Natural killer cell (primary cell): ENCODE data around the gene GLS2. TPM values are rescaled to one million over a fixed set of nuclear protein-coding genes. Genes with fewer than 3 reads are reported as not detected.

Source experiments
- ATAC-seq, 3 donors: fragments of 150-1000 bp in 2 of 3; fragments of 200-7000 bp in 1 of 3; cut with Tn5 transposase; 1 replicate in 1 of 3; 2 replicates in 2 of 3; pipeline ENCODE4 v1.10.0; 2021; ENCODE audit warnings: mild to moderate bottlenecking in 2 of 3, moderate library complexity in 2 of 3
- DNase-seq, 2 donors: peaks; one replicate each; pipeline versions ENCODE4 v3.0.0 to v3.0.0-alpha.2; 2013 to 2021; ENCODE audit warnings: mixed read lengths in 1 of 2
- H3K27ac ChIP-seq: one replicate; pipeline ENCODE4 v1.5.1; 2013; ENCODE audit warnings: mild to moderate bottlenecking, low read length
- H3K27me3 ChIP-seq: one replicate; pipeline ENCODE4 v1.6.1; 2013; ENCODE audit warnings: low read length; ENCODE audit not compliant: control insufficient read depth, insufficient read depth
- H3K36me3 ChIP-seq: one replicate; pipeline ENCODE4 v1.6.1; 2013; ENCODE audit warnings: low read length; ENCODE audit not compliant: control insufficient read depth, insufficient read depth
- H3K4me1 ChIP-seq: one replicate; pipeline ENCODE4 v1.6.1; 2013; ENCODE audit warnings: low read length; ENCODE audit not compliant: control insufficient read depth, insufficient read depth
- H3K4me3 ChIP-seq: one replicate; pipeline ENCODE4 v1.5.1; 2013; ENCODE audit warnings: low read length
- H3K9me3 ChIP-seq: one replicate; pipeline ENCODE4 v1.6.1; 2013; ENCODE audit warnings: low read length; ENCODE audit not compliant: control insufficient read depth, insufficient read depth
- H3K27ac Mint-ChIP-seq, 2 donors: one replicate each; pipeline ENCODE4 v1.8.0; 2022; ENCODE audit warnings: mild to moderate bottlenecking in 2 of 2, mixed read lengths in 2 of 2, moderate library complexity in 1 of 2
- H3K27me3 Mint-ChIP-seq, 2 donors: one replicate each; pipeline ENCODE4 v1.8.0; 2022; ENCODE audit warnings: low read depth in 2 of 2, mixed read lengths in 2 of 2
- H3K36me3 Mint-ChIP-seq: one replicate; pipeline ENCODE4 v1.8.0; 2022; ENCODE audit warnings: mixed read lengths
- H3K4me1 Mint-ChIP-seq, 2 donors: one replicate each; pipeline ENCODE4 v1.8.0; 2022; ENCODE audit warnings: mixed read lengths in 2 of 2
- H3K4me3 Mint-ChIP-seq: one replicate; pipeline ENCODE4 v1.8.0; 2022; ENCODE audit warnings: mild to moderate bottlenecking, moderate library complexity, mixed read lengths
- H3K9me3 Mint-ChIP-seq, 2 donors: one replicate each; pipeline ENCODE4 v1.8.0; 2022; ENCODE audit warnings: mixed read lengths in 2 of 2
- CTCF ChIP-seq: fragments of 200-600 bp; IDR thresholded peaks from one replicate; pipeline ENCODE4 v1.8.0; 2022; ENCODE audit warnings: antibody characterized with exemption
- WGBS: methylation state at CpG from one replicate; pipeline ENCODE4 v1.1.7; 2013; ENCODE audit warnings: missing lambda C conversion rate; ENCODE audit not compliant: insufficient coverage; 5-methylcytosine and 5-hydroxymethylcytosine counted together
- intact Hi-C: fragments of 100-400 bp; cut with micrococcal nuclease; formaldehyde crosslinking; loops from one replicate; pipeline ENCODE4 v1.14.2; 2022
- total RNA-seq, 4 donors: library from RNA; stranded (reverse); fragments of 120-200 nt in 1 of 4; gene quantifications; one replicate each; pipeline versions ENCODE4 v1.2.3 to v1.2.4, GENCODE V29; 2013 to 2022

The GLS2 gene
- total RNA-seq, 3 donors from 2014 or later (not counting 1 experiment from before 2014, with no cell fraction given) = 1.2 to 1.6 (median 1.6) TPM

- peak within 1 kb of the TSS; percentile 40 for H3K4me3 ChIP-seq
- H3K4me1 Mint-ChIP-seq = peaks cover 23 to 30% of the 10 kb centered on the region in 2 donors
- no peaks in the 10 kb centered on the region for H3K36me3 ChIP-seq
- ATAC-seq = peak; percentile 92 to 94 (median 92)
- H3K27me3 ChIP-seq = no peaks in the 10 kb centered on the region
- H3K9me3 ChIP-seq = no peaks in the 10 kb centered on the region
- H3K36me3 Mint-ChIP-seq = no peaks in the 10 kb centered on the region
- intact Hi-C loops = loop anchor here (2.0 kb wide), 1 partner anchor 109 kb away; the partner anchor contains the start of gene BAZ2A
- H3K4me1 ChIP-seq = peaks cover 11% of the 10 kb centered on the region
- no peaks in the 10 kb centered on the region for H3K27me3 Mint-ChIP-seq
- WGBS = under 1% methylated on average over 10 of the region's 15 CpGs
- peak within 1 kb of the TSS; percentile 98 for H3K4me3 Mint-ChIP-seq
- TF ChIP-seq CTCF = no peak
- H3K27ac ChIP-seq = peak within 1 kb of the TSS; percentile 48
- peak within 1 kb of the TSS; percentile 70 to 88 for H3K27ac Mint-ChIP-seq
- no peaks in the 10 kb centered on the region for H3K9me3 Mint-ChIP-seq
- peak; percentile 25 to 80 for DNase-seq
Observed at GRCh38 chr12:56521590-56522371, 33.8 kb upstream of the GLS2 start, which contains the start of gene RBMS2. Gene RBMS2 (plus strand): TSS chr12:56521820. CDS start chr12:56522024, 204 bp downstream.

GRCh38 chr12:56521209-56521589 is 33.2 kb upstream of the GLS2 start:
- Histone ChIP-seq H3K27ac (peak overlapping the region; percentile 48), H3K27me3 (no peaks in the 10 kb centered on the region), H3K36me3 (no peaks in the 10 kb centered on the region), H3K9me3 (no peaks in the 10 kb centered on the region), H3K4me3 (peak overlapping the region; percentile 40), H3K4me1 (peaks cover 11% of the 10 kb centered on the region)
- ATAC-seq = peak; percentile 74 to 79 (median 75)
- 60% methylated on average over 2 of the region's 8 CpGs for WGBS
- no peak for DNase-seq
- Mint-ChIP-seq H3K27me3 (no peaks in the 10 kb centered on the region), H3K4me3 (peak overlapping the region; percentile 98), H3K4me1 (peaks cover 23 to 30% of the 10 kb centered on the region in 2 donors), H3K9me3 (no peaks in the 10 kb centered on the region), H3K36me3 (no peaks in the 10 kb centered on the region), H3K27ac (peak overlapping the region; percentile 70 to 88)
- intact Hi-C loops = loop anchor here (2.0 kb wide), 1 partner anchor 110 kb away; the partner anchor contains the start of gene BAZ2A
- TF ChIP-seq CTCF = no peak

GRCh38 chr12:56520506-56520905 is 32.5 kb upstream of the GLS2 start:
- Mint-ChIP-seq H3K27me3 (no peaks in the 10 kb centered on the region), H3K4me3 (peak overlapping the region; percentile 98), H3K36me3 (no peaks in the 10 kb centered on the region), H3K4me1 (peaks cover 23 to 30% of the 10 kb centered on the region in 2 donors), H3K27ac (peak overlapping the region in 1 of 2 donors; percentile 88), H3K9me3 (no peaks in the 10 kb centered on the region)
- intact Hi-C loops = loop anchor here (2.0 kb wide), 1 partner anchor 110 kb away; the partner anchor contains the start of gene BAZ2A
- ATAC-seq (no peak), DNase-seq (no peak)
- H3K4me1 ChIP-seq = peaks cover 11% of the 10 kb centered on the region
- H3K27me3 ChIP-seq = no peaks in the 10 kb centered on the region
- no peaks in the 10 kb centered on the region for H3K36me3 ChIP-seq
- no peak overlapping the region for H3K27ac ChIP-seq
- TF ChIP-seq CTCF = no peak
- no peaks in the 10 kb centered on the region for H3K9me3 ChIP-seq
- WGBS = no CpG with 5 or more reads among the region's 1 CpG
- no peak overlapping the region for H3K4me3 ChIP-seq
